Lung (tissue), 12 donors: ENCODE results near the gene CROCC. TPM values are rescaled to one million over a fixed set of nuclear protein-coding genes. Genes with fewer than 3 reads are reported as not detected.
A peak's percentile ranks its signal among the peaks of the same experiment; 100 is the strongest.
"Not testable (repeated sequence)": the region's sequence is repeated elsewhere in the genome, so short reads cannot be mapped to it uniquely, and the experiment has no call there.

ENCODE experiments used
- ATAC-seq: fragments of 200-7000 bp; cut with Tn5 transposase; one replicate; pipeline ENCODE4 v1.9.1; 2020; ENCODE audit warnings: moderate number of reproducible peaks; ENCODE audit not compliant: insufficient read depth, low FRiP score
- DNase-seq, 3 donors: peaks; one replicate each; pipeline ENCODE4 v3.0.0-alpha.2; 2013 to 2017
- H3K27ac ChIP-seq, 2 donors: one replicate each; pipeline ENCODE4 v1.5.1; 2013; ENCODE audit warnings: mild to moderate bottlenecking in 2 of 2, moderate library complexity in 2 of 2, control low read depth in 1 of 2, inconsistent platforms in 1 of 2, low read depth in 1 of 2, low read length in 1 of 2
- H3K27me3 ChIP-seq, 3 donors: one replicate each; pipeline ENCODE4 v1.5.1; 2013; ENCODE audit warnings: low read length in 2 of 3; ENCODE audit not compliant: control insufficient read depth in 3 of 3, insufficient read depth in 3 of 3
- H3K36me3 ChIP-seq, 4 donors: one replicate each; pipeline ENCODE4 v1.5.1; 2013; ENCODE audit warnings: low read length in 4 of 4, mild to moderate bottlenecking in 1 of 4, moderate library complexity in 1 of 4; ENCODE audit not compliant: control insufficient read depth in 4 of 4, insufficient read depth in 4 of 4
- H3K4me1 ChIP-seq, 5 donors: one replicate each; pipeline ENCODE4 v1.5.1; 2013; ENCODE audit warnings: low read length in 5 of 5, mild to moderate bottlenecking in 2 of 5, moderate library complexity in 1 of 5; ENCODE audit not compliant: control insufficient read depth in 5 of 5, insufficient read depth in 5 of 5
- H3K4me3 ChIP-seq: one replicate; pipeline ENCODE4 v1.5.1; 2013; ENCODE audit warnings: mild to moderate bottlenecking, control low read depth, moderate library complexity
- H3K9ac ChIP-seq, 2 donors: one replicate each; pipeline ENCODE4 v1.5.1; 2013; ENCODE audit warnings: low read length in 2 of 2, control low read depth in 1 of 2; ENCODE audit not compliant: insufficient read depth in 1 of 2
- H3K9me3 ChIP-seq, 4 donors: one replicate each; pipeline ENCODE4 v1.5.1; 2013; ENCODE audit warnings: low read length in 3 of 4, mild to moderate bottlenecking in 1 of 4, moderate library complexity in 1 of 4; ENCODE audit not compliant: control insufficient read depth in 4 of 4, insufficient read depth in 3 of 4
- CTCF ChIP-seq: IDR thresholded peaks from 2 replicates; pipeline ENCODE4 v1.5.1; 2012; ENCODE audit warnings: mild to moderate bottlenecking; ENCODE audit errors: control extremely low read depth, extremely low read depth
- WGBS, 2 donors: extraction: QIAGEN DNeasy Blood & Tissue Kit; methylation state at CpG; one replicate each; pipeline ENCODE4 v1.1.7; 2013; 5-methylcytosine and 5-hydroxymethylcytosine counted together
- polyA plus RNA-seq, 2 donors: library from polyadenylated mRNA; stranded (reverse); fragments of 200-250 nt; gene quantifications; one replicate each; pipeline ENCODE4 v1.2.1, GENCODE V29; 2013
- total RNA-seq, 2 donors: library from RNA; depleted of rRNA in 1 of 2; stranded (reverse); fragments of >200 nt in 1 of 2; gene quantifications; one replicate each; pipeline ENCODE4 v1.2.1, GENCODE V29; 2014 to 2021
- donor health status: control.
- donor health status: control.
- donor health status: Bipolar disorder and iron deficiency.
- donor health status: healthy.
- donor health status: DM: yes; HTN: yes; CAD: no.

CROCC gene
- total and polyA plus RNA-seq, 4 donors = 14.9 to 42.2 (median 28.5) TPM

GRCh38 chr1:16913181-16913832, 8.4 kb upstream of the CROCC start:
- TF ChIP-seq CTCF = no peak
- H3K27ac ChIP-seq = peak overlapping the region in 1 of 2 donors; percentile 37
- H3K4me3 ChIP-seq = peak overlapping the region; percentile 29
- WGBS, 2 donors = 45 to 48% methylated on average over 36 of the region's 36 CpGs
- H3K27me3 ChIP-seq = no peaks in the 10 kb centered on the region
- no peaks in the 10 kb centered on the region for H3K36me3 ChIP-seq
- no peaks in the 10 kb centered on the region for H3K9me3 ChIP-seq
- H3K9ac ChIP-seq = peak overlapping the region; percentile 14 to 64
- DNase-seq (no peak), ATAC-seq (no peak)
- H3K4me1 ChIP-seq = peaks cover 0 to 18% (median 0%) of the 10 kb centered on the region in 5 donors

- peak; percentile 97 to 100 (median 98) for DNase-seq
- Histone ChIP-seq H3K9me3 (no peaks in the 10 kb centered on the region), H3K27ac (peak overlapping the region; percentile 71 to 82), H3K27me3 (no peaks in the 10 kb centered on the region), H3K4me1 (peaks cover 0 to 18% (median 0%) of the 10 kb centered on the region in 5 donors), H3K36me3 (no peaks in the 10 kb centered on the region), H3K9ac (peak overlapping the region in 1 of 2 donors; percentile 41), H3K4me3 (peak overlapping the region; percentile 60)
- 0% methylated on average over 49 to 109 of the region's 109 CpGs for WGBS, 2 donors
- TF ChIP-seq CTCF = peak; percentile 10
- ATAC-seq = peak; percentile 99
Observed at GRCh38 chr1:16913833-16914662, 7.7 kb upstream of the CROCC start.

- WGBS, 2 donors = 54 to 59% methylated on average over 15 of the region's 15 CpGs
- not testable (repeated sequence) for H3K9me3 ChIP-seq, H3K36me3 ChIP-seq, H3K9ac ChIP-seq, H3K27ac ChIP-seq, H3K4me3 ChIP-seq, ATAC-seq, DNase-seq, H3K27me3 ChIP-seq
- H3K4me1 ChIP-seq = peaks cover 0 to 18% (median 0%) of the 10 kb centered on the region in 5 donors
Observed at GRCh38 chr1:16914928-16915626, 6.7 kb upstream of the CROCC start.

GRCh38 chr1:16915627-16915973, 6.1 kb upstream of the CROCC start:
- ATAC-seq = no peak
- no peak for TF ChIP-seq CTCF
- 61 to 73% methylated on average over 4 of the region's 4 CpGs for WGBS, 2 donors
- H3K27me3 ChIP-seq = no peaks in the 10 kb centered on the region
- H3K36me3 ChIP-seq = no peaks in the 10 kb centered on the region
- DNase-seq = peak in 2 of 3 donors; percentile 53 to 73
- H3K9ac ChIP-seq = no peak overlapping the region
- no peak overlapping the region for H3K27ac ChIP-seq
- H3K9me3 ChIP-seq = no peaks in the 10 kb centered on the region
- H3K4me1 ChIP-seq = peaks cover 0 to 18% (median 0%) of the 10 kb centered on the region in 5 donors
- no peak overlapping the region for H3K4me3 ChIP-seq

- DNase-seq, H3K27ac ChIP-seq, ATAC-seq, H3K9me3 ChIP-seq, H3K27me3 ChIP-seq, H3K36me3 ChIP-seq, H3K9ac ChIP-seq, H3K4me3 ChIP-seq: not testable (repeated sequence)
- WGBS, 2 donors = 77 to 88% methylated on average over 10 of the region's 10 CpGs
- H3K4me1 ChIP-seq = peaks cover 0 to 19% (median 0%) of the 10 kb centered on the region in 5 donors
Observed at GRCh38 chr1:16916036-16916880, 5.5 kb upstream of the CROCC start.
